Subcutaneous adipose tissue (tissue), 4 donors: ENCODE results near the gene OR2B2. TPM values are rescaled to one million over a fixed set of nuclear protein-coding genes. Genes with fewer than 3 reads are reported as not detected.

Source experiments
- total RNA-seq, 4 donors: library from RNA; depleted of rRNA; stranded (reverse); fragments of >200 nt; gene quantifications; one replicate each; pipeline ENCODE4 v1.1.0, GENCODE V29; 2016
- TF ChIP-seq, protein P1 (sequence below): fragments of 450-650 bp; IDR thresholded peaks from one replicate; pipeline ENCODE4 v1.5.1; 2016; ENCODE audit warnings: low read depth, mild to moderate bottlenecking, control low read depth, antibody characterized with exemption, moderate library complexity

OR2B2 gene
- total RNA-seq, 4 donors from 2014 or later, result not detected

DNA sequence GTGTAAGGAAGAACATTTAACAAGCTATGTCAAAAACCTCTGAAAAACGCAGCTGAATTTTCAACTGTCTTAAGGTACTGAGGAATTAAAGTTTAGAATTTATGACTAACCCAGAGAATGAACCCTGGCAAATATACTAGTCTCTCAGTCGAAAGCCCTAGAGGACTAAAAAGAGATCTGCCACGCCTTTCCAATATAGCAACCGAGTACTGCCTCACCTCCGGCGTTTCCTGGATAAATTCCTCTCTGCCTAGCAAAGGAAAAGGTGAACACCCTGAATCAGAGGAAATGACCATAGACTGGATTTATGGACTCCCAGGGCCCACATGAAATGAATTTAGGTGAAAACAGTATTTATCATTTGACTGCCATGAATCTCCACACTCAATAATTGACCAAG is 12.0 kb upstream of the OR2B2 start:
- TF ChIP-seq, protein P1, sequence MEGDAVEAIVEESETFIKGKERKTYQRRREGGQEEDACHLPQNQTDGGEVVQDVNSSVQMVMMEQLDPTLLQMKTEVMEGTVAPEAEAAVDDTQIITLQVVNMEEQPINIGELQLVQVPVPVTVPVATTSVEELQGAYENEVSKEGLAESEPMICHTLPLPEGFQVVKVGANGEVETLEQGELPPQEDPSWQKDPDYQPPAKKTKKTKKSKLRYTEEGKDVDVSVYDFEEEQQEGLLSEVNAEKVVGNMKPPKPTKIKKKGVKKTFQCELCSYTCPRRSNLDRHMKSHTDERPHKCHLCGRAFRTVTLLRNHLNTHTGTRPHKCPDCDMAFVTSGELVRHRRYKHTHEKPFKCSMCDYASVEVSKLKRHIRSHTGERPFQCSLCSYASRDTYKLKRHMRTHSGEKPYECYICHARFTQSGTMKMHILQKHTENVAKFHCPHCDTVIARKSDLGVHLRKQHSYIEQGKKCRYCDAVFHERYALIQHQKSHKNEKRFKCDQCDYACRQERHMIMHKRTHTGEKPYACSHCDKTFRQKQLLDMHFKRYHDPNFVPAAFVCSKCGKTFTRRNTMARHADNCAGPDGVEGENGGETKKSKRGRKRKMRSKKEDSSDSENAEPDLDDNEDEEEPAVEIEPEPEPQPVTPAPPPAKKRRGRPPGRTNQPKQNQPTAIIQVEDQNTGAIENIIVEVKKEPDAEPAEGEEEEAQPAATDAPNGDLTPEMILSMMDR, result no peak

DNA sequence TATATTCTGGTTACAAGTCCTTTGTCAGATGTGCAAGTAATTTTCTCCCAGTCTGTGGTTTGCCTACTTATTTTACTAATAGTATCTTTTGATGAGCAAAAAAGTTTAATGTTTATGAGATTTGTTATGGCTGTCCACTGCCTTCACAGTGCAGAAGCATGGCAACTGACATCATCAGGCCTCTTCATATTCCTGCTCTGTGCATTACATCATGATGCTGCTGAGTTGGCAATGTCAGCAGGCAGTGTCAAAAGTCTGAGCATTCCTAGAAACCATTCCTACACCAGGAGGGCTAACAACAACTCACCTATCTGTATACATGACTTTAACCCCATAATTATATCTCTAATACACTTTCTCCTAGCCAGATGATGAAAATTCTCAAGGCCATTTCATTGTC is 10.8 kb upstream of the OR2B2 start:
- TF ChIP-seq, protein P1, result no peak

DNA sequence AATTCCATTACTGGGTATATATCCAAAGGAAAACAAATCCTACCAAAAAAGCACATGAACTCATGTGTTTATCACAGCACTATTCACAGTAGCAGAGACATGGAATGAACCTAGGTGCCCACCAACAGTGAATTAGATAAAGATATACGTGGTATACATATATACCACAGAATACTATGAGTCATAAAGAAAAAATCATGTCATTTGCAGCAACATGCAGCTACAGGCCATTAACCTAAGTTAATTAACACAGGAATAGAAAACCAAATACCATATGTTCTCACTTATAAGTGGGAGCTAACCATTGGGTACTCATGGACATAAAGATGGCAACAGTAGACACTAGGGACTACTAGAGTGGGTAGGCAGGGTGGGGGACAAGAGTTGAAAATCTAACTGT is 4.2 kb downstream of the OR2B2 start:
- TF ChIP-seq, protein P1, result no peak

DNA sequence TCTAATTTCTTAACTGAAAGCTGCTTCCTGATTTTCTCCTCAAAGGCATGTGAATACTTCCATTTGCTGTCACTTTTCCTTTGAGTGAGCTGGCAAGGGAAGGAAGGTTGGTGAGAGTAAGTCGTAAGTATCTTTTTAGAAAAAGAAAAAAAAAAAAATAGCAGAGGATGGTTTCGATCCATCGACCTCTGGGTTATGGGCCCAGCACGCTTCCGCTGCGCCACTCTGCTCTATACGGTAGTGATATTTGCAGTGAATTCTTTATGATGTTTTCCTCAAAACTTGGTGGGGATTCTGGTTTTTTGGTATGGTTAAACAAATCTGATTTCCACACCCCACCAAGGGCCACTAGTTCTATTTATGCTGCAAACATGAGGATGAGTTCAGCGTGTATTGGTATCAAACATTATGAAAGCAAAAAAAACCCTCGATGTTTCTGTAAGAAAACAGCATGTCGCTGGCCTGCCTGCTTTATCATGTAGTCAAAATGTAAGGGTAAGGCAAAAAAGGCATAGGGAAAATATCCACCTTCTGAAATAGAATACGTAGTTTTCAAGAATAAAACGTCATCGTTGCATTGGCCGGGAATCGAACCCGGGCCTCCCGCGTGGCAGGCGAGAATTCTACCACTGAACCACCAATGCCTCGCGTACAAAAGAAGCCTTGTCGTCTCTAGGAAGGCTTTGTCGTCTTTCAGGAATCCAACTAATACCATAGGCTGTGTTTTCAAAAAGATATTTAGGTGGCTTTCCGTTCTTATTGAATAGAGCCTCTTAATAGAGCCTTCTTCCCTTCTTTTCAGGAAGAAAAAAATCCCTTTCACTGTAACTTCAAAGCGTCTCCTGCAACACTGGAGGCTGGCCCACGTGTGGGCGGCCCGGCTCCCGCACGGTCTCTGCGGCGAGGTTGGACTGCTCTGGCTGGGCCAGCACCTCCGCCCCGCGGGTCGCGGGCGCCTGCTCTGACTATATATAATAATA is 9.6 kb downstream of the OR2B2 start:
- TF ChIP-seq, protein P1, result no peak

DNA sequence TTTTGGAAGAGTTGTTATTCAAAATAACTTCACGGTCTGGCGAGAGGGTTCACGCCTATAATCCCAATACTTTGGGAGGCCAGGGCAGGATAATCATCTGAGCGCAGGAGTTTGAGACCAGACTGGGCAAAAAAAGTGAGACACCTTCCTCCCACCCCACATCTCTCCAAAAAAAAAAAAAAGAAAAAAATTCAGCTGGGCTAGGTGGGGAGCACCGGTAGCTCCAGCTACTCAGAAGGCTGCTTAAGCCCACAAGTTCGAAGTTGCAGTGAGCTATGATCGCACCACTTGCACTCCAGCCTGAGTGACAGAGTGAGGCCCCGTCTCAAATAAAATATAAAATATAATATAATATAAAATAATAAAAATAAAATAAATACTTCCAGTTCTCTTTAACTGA is 10.4 kb downstream of the OR2B2 start:
- TF ChIP-seq, protein P1, result no peak

DNA sequence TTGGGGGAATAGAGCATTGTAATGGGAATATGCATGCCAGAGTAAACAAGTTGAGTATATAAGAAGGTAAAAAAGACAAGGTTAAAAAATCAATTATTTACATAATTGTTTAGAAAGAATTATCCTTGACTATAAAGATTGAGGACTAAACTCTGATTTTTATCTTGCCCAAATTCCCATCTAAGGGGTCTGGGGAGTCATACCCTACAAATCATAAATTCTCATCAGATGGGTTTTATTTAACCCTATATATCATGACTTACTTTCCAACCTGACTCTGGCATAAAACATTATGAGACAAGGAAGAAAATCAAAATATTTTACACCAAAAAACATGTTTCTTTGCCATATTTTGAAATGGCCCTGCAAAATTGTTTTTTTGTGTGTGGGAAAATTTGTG is 12.7 kb downstream of the OR2B2 start:
- TF ChIP-seq, protein P1, result no peak

DNA sequence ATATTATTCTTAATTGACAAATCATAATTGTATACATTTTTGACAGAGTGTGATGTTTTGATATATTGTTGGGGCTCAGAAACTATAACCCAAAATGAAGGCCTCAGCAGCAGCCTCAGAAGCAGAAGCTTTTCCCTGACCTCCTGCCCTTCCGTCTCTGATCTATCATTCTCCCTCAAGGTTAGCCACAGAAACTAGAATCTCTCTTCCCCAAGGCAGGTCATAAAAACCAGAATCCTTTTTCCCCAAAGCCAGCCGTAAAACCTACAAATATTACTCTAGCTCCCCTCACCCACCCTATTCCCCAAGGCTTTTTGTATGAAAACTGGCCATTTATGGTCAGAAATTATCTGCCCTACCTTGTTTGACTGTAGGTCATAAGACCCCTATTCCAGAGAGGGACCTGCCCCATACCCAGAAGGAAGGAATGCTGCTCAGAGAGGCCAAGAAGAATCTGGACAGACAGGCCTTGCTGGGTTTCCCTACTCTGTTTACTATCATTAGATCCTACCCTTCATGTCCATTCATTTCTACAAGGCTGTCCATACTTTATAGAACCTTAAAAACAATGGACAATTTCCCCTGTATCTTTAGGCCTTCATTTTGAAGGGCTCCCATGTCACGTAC is 14.5 kb downstream of the OR2B2 start:
- TF ChIP-seq, protein P1, result no peak
